H9 (cell line): ENCODE measurements around the gene FGF12. TPM values are rescaled to one million over a fixed set of nuclear protein-coding genes. Genes with fewer than 3 reads are reported as not detected.
A peak's percentile ranks its signal among the peaks of the same experiment; 100 is the strongest.

Experiments used
- DNase-seq: peaks from one replicate; pipeline ENCODE4 v3.0.0-alpha.2; 2017
- H2AFZ ChIP-seq: one replicate; pipeline ENCODE4 v1.6.1; 2013; ENCODE audit warnings: mild to moderate bottlenecking, low read length, control low read depth, moderate library complexity
- H2AK5ac ChIP-seq: 2 replicates; pipeline ENCODE4 v1.6.1; 2013; ENCODE audit warnings: low read length, control low read depth, mixed read lengths; ENCODE audit not compliant: insufficient read length
- H2BK120ac ChIP-seq: one replicate; pipeline ENCODE4 v1.6.1; 2013; ENCODE audit warnings: low read depth, mild to moderate bottlenecking, low read length, control low read depth, inconsistent platforms; ENCODE audit not compliant: poor library complexity, severe bottlenecking
- H2BK12ac ChIP-seq: 2 replicates; pipeline ENCODE4 v1.6.1; 2013; ENCODE audit warnings: low read length, control low read depth, mixed read lengths, low read depth; ENCODE audit not compliant: insufficient read length
- H2BK15ac ChIP-seq: 2 replicates; pipeline ENCODE4 v1.6.1; 2013; ENCODE audit warnings: low read depth, low read length, control low read depth
- H2BK20ac ChIP-seq: one replicate; pipeline ENCODE4 v1.6.1; 2013; ENCODE audit warnings: low read depth, mild to moderate bottlenecking, low read length, control low read depth, inconsistent platforms; ENCODE audit not compliant: poor library complexity, severe bottlenecking
- H2BK5ac ChIP-seq: 2 replicates; pipeline ENCODE4 v1.6.1; 2013; ENCODE audit warnings: low read length, control low read depth, mixed read lengths; ENCODE audit not compliant: insufficient read length
- H3K14ac ChIP-seq: 2 replicates; pipeline ENCODE4 v1.6.1; 2013; ENCODE audit warnings: low read length, control low read depth; ENCODE audit not compliant: insufficient read depth
- H3K18ac ChIP-seq: 2 replicates; pipeline ENCODE4 v1.6.1; 2013; ENCODE audit warnings: low read depth, mild to moderate bottlenecking, mixed read lengths, low read length, control low read depth; ENCODE audit not compliant: insufficient read length
- H3K23ac ChIP-seq: 2 replicates; pipeline ENCODE4 v1.6.1; 2013; ENCODE audit warnings: low read length, control low read depth, mixed read lengths, low read depth; ENCODE audit not compliant: insufficient read length
- H3K23me2 ChIP-seq: 2 replicates; pipeline ENCODE4 v1.6.1; 2013; ENCODE audit warnings: low read depth, mild to moderate bottlenecking, mixed read lengths, low read length, control low read depth; ENCODE audit not compliant: insufficient read length, poor library complexity, severe bottlenecking
- H3K27ac ChIP-seq: 2 replicates; pipeline ENCODE4 v1.5.1; 2013; ENCODE audit warnings: low read length, control low read depth, mixed read lengths, low read depth; ENCODE audit not compliant: insufficient read length
- H3K27me3 ChIP-seq: 2 replicates; pipeline ENCODE4 v1.6.1; 2013; ENCODE audit warnings: low read length, control low read depth, inconsistent platforms; ENCODE audit not compliant: insufficient read depth
- H3K4ac ChIP-seq: 2 replicates; pipeline ENCODE4 v1.6.1; 2013; ENCODE audit warnings: low read depth, mild to moderate bottlenecking, control low read depth, inconsistent platforms, low read length, moderate library complexity
- H3K4me1 ChIP-seq: 2 replicates; pipeline ENCODE4 v1.6.1; 2013; ENCODE audit warnings: low read length, control low read depth, inconsistent platforms; ENCODE audit not compliant: insufficient read depth
- H3K4me2 ChIP-seq: 2 replicates; pipeline ENCODE4 v1.6.1; 2013; ENCODE audit warnings: low read length, control low read depth, mixed read lengths; ENCODE audit not compliant: insufficient read length, insufficient read depth
- H3K56ac ChIP-seq: 2 replicates; pipeline ENCODE4 v1.6.1; 2013; ENCODE audit warnings: low read depth, mild to moderate bottlenecking, mixed read lengths, low read length, control low read depth; ENCODE audit not compliant: insufficient read length
- H3K79me1 ChIP-seq: 2 replicates; pipeline ENCODE4 v1.6.1; 2013; ENCODE audit warnings: low read depth, mild to moderate bottlenecking, moderate library complexity, low read length, control low read depth, inconsistent platforms; ENCODE audit not compliant: insufficient read depth, poor library complexity, severe bottlenecking
- H3K79me2 ChIP-seq: 2 replicates; pipeline ENCODE4 v1.6.1; 2013; ENCODE audit warnings: low read length, control low read depth, inconsistent platforms; ENCODE audit not compliant: insufficient read depth
- H3K9ac ChIP-seq: 2 replicates; pipeline ENCODE4 v1.6.1; 2013; ENCODE audit warnings: low read length, control low read depth, mixed read lengths; ENCODE audit not compliant: insufficient read length; ENCODE audit errors: extremely low read depth
- H3K9me3 ChIP-seq: one replicate; pipeline ENCODE4 v1.6.1; 2013; ENCODE audit warnings: low read depth, low read length, inconsistent platforms; ENCODE audit not compliant: control insufficient read depth
- H3T11ph ChIP-seq: one replicate; pipeline ENCODE4 v1.6.1; 2013; ENCODE audit warnings: mild to moderate bottlenecking, low read length, control low read depth, inconsistent platforms
- H4K20me1 ChIP-seq: one replicate; pipeline ENCODE4 v1.6.1; 2013; ENCODE audit not compliant: control insufficient read depth, insufficient read length, insufficient read depth
- H4K5ac ChIP-seq: 2 replicates; pipeline ENCODE4 v1.6.1; 2013; ENCODE audit warnings: low read depth, mild to moderate bottlenecking, mixed read lengths, low read length, control low read depth; ENCODE audit not compliant: insufficient read length
- H4K8ac ChIP-seq: replicated peaks from 2 replicates; pipeline ENCODE4 v1.6.1; 2013; ENCODE audit warnings: low read length, control low read depth, mixed read lengths, low read depth; ENCODE audit not compliant: insufficient read length
- H4K91ac ChIP-seq: 2 replicates; pipeline ENCODE4 v1.6.1; 2013; ENCODE audit warnings: low read depth, mild to moderate bottlenecking, moderate library complexity, mixed read lengths, low read length, control low read depth; ENCODE audit not compliant: insufficient read length
- H3K27ac Mint-ChIP-seq, 3 experiments: 2 replicates in 2 of 3; 3 replicates in 1 of 3; pipeline ENCODE4 v1.8.0; 2020 to 2021; ENCODE audit warnings: mixed read lengths in 3 of 3, mild to moderate bottlenecking in 1 of 3, moderate library complexity in 1 of 3
- H3K27me3 Mint-ChIP-seq: 2 replicates; pipeline ENCODE4 v1.8.0; 2021; ENCODE audit warnings: low read depth, mild to moderate bottlenecking, moderate library complexity, mixed read lengths
- H3K36me3 Mint-ChIP-seq, 3 experiments: 2 replicates in 2 of 3; 3 replicates in 1 of 3; pipeline ENCODE4 v1.8.0; 2020 to 2021; ENCODE audit warnings: low read depth in 3 of 3, mixed read lengths in 3 of 3; ENCODE audit not compliant: insufficient read depth in 1 of 3
- H3K4me1 Mint-ChIP-seq, 2 experiments: 2 replicates each; pipeline ENCODE4 v1.8.0; 2020; ENCODE audit warnings: mixed read lengths in 2 of 2
- H3K4me3 Mint-ChIP-seq, 2 experiments: 2 replicates in 1 of 2; 3 replicates in 1 of 2; pipeline ENCODE4 v1.8.0; 2020 to 2021; ENCODE audit warnings: mild to moderate bottlenecking in 2 of 2, mixed read lengths in 2 of 2, moderate library complexity in 1 of 2
- H3K9me3 Mint-ChIP-seq, 2 experiments: 2 replicates in 1 of 2; 3 replicates in 1 of 2; pipeline ENCODE4 v1.8.0; 2020; ENCODE audit warnings: mild to moderate bottlenecking in 2 of 2, mixed read lengths in 2 of 2, moderate library complexity in 1 of 2
- WGBS: extraction: QIAGEN DNeasy Blood & Tissue Kit; methylation state at CpG from one replicate; pipeline ENCODE4 v1.1.7; 2013; ENCODE audit warnings: missing lambda C conversion rate, low lambda C conversion rate, mixed read lengths; ENCODE audit not compliant: insufficient read length; ENCODE audit errors: extremely low coverage; 5-methylcytosine and 5-hydroxymethylcytosine counted together
- total RNA-seq: library from RNA; stranded (reverse); gene quantifications from 2 replicates; pipeline ENCODE4 v1.2.1, GENCODE V29; 2021
- TF ChIP-seq, protein P1 (sequence below): fragments of 200-600 bp; sonication (generic); conservative IDR thresholded peaks from 3 replicates; pipeline ENCODE4 v1.8.0; 2021; ENCODE audit warnings: antibody characterized with exemption, mild to moderate bottlenecking

The FGF12 gene
- total RNA-seq, 1 experiment from 2014 or later = 5.6 TPM

DNA sequence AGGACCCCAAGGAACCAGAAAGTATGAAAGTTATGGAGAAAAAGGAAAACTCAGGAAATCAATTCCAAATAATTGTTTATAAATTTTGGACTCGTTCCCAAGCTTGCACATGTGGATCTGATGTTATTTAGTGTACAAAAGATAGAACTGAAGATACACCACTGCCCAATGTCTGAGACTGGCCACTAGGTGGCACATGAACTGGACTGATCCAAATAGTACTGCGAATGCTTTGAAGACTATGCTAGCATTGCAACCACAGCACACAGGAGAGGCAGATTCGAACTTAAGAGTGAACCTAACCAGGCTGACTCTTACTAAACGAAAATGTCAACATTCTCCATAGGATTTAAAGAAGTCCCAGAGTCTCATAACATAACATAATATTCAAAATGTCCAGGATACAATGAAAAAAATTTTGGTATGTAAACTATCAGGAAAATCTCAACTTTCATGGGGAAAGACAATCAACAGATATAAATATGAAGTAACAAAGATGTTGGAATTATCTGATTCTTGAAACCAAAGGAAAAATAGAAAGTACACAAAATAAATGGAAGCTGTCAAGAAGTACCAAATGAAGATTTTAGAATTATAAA is 596.7 kb downstream of the FGF12 start:
- H3K79me1 ChIP-seq = no peaks in the 10 kb centered on the region
- no peak overlapping the region for H3K27ac ChIP-seq
- no peak overlapping the region for H3K56ac ChIP-seq
- H3T11ph ChIP-seq = no peak overlapping the region
- no peak overlapping the region for H3K18ac ChIP-seq
- H2AK5ac ChIP-seq = no peak overlapping the region
- TF ChIP-seq, protein P1, sequence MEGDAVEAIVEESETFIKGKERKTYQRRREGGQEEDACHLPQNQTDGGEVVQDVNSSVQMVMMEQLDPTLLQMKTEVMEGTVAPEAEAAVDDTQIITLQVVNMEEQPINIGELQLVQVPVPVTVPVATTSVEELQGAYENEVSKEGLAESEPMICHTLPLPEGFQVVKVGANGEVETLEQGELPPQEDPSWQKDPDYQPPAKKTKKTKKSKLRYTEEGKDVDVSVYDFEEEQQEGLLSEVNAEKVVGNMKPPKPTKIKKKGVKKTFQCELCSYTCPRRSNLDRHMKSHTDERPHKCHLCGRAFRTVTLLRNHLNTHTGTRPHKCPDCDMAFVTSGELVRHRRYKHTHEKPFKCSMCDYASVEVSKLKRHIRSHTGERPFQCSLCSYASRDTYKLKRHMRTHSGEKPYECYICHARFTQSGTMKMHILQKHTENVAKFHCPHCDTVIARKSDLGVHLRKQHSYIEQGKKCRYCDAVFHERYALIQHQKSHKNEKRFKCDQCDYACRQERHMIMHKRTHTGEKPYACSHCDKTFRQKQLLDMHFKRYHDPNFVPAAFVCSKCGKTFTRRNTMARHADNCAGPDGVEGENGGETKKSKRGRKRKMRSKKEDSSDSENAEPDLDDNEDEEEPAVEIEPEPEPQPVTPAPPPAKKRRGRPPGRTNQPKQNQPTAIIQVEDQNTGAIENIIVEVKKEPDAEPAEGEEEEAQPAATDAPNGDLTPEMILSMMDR = peak; percentile 86
- no peaks in the 10 kb centered on the region for H3K27me3 ChIP-seq
- peaks cover 0 to 7% (median 0%) of the 10 kb centered on the region in 3 experiments; a peak in 2 of 7 replicates for H3K36me3 Mint-ChIP-seq
- no peak overlapping the region for H3K4ac ChIP-seq
- no peak overlapping the region for H4K5ac ChIP-seq
- no peaks in the 10 kb centered on the region for H4K20me1 ChIP-seq
- no peak overlapping the region for H2AFZ ChIP-seq
- no CpG with 5 or more reads among the region's 4 CpGs for WGBS
- H3K4me1 ChIP-seq = no peaks in the 10 kb centered on the region
- no peak overlapping the region for H2BK15ac ChIP-seq
- H3K9ac ChIP-seq = no peak overlapping the region
- no peak overlapping the region for H2BK5ac ChIP-seq
- no peak overlapping the region for H4K8ac ChIP-seq
- no peak overlapping the region for H3K4me2 ChIP-seq
- H3K27ac Mint-ChIP-seq = no peak overlapping the region
- H3K4me1 Mint-ChIP-seq = peaks cover 2 to 4% of the 10 kb centered on the region in 2 experiments; a peak in 2 of 4 replicates
- H3K14ac ChIP-seq = no peak overlapping the region
- no peak overlapping the region for H2BK20ac ChIP-seq
- peaks cover 0 to 7% of the 10 kb centered on the region in 2 experiments; a peak in 2 of 5 replicates for H3K9me3 Mint-ChIP-seq
- H3K23me2 ChIP-seq = no peaks in the 10 kb centered on the region
- H4K91ac ChIP-seq = no peak overlapping the region
- no peak overlapping the region for H3K23ac ChIP-seq
- H2BK120ac ChIP-seq = no peak overlapping the region
- H3K79me2 ChIP-seq = no peaks in the 10 kb centered on the region
- peak; percentile 50 for DNase-seq
- H2BK12ac ChIP-seq = no peak overlapping the region
- no peaks in the 10 kb centered on the region for H3K9me3 ChIP-seq
- no peaks in the 10 kb centered on the region for H3K27me3 Mint-ChIP-seq
- no peak overlapping the region for H3K4me3 Mint-ChIP-seq
